CD4-positive, alpha-beta T cell treated with Interleukin-6 at 100 ng/mL for 8 hours (primary cell): ENCODE results near the gene CDHR3.
A peak's percentile ranks its signal among the peaks of the same experiment; 100 is the strongest.

Source experiments
- DNase-seq: peaks from one replicate; pipeline ENCODE4 v3.0.0-alpha.2; 2020; ENCODE audit warnings: mixed read lengths, low spot score

Gene CDHR3

GRCh38 chr7:106050746-106051117, 87.7 kb downstream of the CDHR3 start:
- DNase-seq, result no peak

DNA sequence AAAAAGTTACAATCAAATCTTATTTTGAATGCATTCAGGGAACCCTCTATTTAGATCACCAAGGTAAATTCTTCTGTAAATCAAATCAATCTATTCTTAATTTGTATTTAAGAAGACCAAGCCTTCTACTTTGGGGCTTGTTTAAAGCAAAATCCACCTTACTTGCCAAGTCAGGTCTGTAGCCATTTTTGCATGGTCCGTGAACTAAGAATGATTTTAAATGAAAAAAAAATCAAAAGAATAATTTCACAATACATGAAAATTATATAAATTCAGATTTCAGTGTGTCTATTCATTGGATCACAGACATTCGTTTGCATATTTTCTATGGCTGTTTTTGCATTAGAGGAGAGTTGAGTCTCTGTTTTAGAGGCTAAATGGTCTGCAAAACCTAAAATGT, 89.6 kb downstream of the CDHR3 start:
- no peak for DNase-seq

DNA sequence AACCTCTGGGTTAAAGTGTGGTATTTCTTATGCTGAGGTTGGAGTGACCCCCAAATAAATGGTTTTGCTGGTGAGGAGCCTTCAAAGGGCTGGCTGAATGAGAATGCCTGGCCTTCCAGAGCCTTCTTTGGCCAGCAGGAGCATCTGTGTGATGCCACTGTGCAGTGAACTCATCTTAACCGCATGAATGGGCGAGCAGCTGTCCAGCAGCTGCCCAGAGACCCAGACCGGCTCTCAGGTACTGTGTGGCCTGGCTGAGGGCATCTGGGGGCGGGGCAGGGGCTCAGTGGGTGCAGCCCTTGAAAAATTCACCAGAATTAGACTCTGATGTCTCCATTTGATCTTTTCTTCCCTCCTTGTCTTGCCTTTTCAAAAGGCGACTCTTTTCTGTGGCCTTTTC, 90.0 kb downstream of the CDHR3 start:
- DNase-seq, result no peak

DNA sequence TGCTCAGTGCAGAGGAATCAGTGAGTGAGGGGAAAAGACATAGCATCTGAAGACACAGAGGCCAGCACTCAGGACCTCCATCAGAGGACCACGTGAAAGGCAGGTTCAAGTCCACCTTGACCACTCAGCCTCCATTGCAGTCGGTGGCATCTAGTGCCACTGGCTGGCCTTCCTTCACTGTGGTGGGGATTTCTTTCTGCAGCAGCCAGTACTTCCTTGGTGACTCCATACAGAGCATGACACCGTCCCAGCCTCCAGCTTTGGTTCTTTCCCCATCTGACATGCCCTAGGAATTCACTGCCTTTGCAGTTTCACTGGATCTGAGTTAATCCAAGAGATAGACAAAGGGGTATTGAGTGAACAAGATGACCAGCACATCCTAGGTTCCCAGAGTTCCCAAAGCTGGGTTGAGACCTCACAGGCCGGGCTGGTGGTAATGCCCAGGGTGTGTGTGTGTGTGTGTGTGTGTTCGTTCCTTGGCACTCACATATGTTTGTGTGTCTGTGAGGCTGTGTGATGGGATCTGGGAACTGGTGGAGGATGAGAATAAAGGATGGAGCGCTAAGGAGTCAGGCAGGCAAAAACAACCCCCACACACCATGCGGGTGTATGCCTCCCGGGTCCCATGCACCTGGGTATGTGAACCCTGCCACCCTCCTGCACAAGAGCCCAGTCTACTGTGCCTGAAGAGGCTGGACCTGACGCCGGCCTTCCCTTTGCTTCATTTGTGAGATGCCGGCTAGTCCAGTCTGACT, 91.3 kb downstream of the CDHR3 start:
- no peak for DNase-seq

- DNase-seq, result no peak
Observed at GRCh38 chr7:106054971-106055532, 92.0 kb downstream of the CDHR3 start.

- DNase-seq, result peak; percentile 74
Observed at GRCh38 chr7:106056513-106057203, 93.6 kb downstream of the CDHR3 start.

- no peak for DNase-seq
Observed at GRCh38 chr7:106057204-106057961, 94.3 kb downstream of the CDHR3 start.

DNA sequence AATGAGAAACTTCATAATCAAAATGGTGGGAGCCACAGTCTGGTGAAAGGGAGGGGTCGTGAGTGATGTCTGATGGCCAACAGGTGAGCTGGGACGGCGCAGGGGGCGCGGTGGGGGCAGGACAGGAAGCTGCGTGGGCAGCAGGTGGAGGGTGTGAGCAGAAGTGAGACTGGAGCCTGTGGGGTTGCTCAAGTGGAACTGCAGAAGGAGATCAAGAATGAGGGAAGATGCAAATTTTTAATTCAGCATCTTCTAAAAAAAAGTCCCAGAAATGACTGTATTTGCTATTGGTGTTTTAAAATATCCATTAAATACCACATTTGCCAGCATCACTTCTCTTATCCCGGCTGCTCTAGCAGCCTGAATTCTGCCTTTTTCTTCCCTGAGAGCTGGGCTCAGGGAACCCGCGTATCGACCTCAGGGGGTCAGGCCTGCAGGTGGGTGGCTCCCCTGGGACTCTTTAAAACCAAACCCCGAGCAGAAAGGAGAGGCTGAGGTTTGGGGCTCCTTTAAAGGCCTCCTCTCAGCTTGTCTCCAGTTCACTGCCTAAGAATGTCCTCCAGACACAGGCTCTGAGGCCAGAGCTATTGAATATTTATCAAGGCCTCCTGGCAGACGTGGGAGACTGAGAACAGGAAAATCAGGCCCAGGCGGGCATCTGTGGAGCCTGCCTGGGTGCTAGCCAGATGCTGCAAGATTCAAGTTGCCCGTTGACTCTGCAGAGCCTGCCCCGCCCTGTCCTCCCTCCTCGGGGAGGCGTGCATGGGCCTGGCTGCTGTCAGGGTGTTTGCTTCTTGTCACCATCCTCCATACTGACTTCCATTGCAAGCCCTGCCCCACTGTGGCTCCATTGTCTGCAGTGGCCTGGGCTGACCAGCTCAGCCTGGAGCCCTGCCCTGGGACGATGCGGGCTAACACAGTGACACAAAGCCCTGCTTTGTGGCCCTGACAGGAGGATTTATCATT, 95.2 kb downstream of the CDHR3 start:
- no peak for DNase-seq

- DNase-seq, result no peak
Observed at GRCh38 chr7:106058928-106059324, 95.9 kb downstream of the CDHR3 start.

DNA sequence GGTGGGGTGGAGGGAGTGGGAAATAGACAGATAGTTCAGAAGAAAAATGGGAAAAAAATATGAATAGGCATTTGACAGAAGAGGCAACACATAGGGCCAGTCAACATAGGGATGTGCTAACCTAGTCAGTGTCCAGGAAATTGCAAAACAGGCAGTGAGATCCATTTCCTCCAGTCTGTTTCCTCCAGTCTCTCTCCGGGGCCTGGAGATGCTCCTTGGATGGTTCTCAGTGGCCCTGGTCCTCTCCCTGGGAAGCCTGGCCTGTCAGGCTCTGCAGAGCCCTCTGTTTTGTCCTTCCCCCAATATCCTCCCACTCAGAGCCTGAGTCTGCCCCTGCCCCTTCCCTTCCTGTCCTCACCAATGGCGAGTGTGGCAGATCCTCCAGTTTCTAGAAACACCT, 96.5 kb downstream of the CDHR3 start:
- DNase-seq, result no peak

GRCh38 chr7:106060394-106060920, 97.4 kb downstream of the CDHR3 start:
- DNase-seq, result no peak

DNA sequence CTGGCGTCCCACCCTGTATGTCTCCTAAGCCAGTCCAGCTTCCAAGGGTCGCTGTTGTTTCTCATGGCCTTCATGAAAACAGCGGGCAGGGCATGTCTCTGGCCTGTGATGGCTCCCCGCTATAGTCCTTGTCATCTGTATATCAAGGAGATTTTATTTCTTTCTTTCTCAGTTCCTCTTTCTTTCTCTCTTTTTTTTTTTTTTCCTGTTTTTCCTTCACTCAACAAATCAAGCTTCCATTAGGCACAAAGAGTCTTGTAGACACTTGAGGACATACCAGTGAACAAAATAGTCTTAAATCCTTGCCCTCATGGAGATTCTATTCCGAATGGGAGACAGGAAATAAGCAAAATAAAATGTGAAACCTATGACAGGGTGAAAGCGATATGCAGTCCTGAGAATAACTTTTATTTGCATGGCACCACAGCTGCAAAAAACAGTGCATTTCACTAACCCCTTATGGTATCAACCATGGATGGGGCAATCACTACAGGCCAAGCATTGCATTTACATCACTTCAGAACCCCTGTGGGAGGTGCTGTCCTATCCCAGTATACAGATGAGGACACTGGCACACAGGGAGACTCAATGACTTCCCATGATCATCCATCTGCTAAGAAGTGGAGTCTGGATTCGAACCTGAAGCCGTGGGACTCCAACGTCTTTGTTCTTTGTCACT, 98.4 kb downstream of the CDHR3 start:
- DNase-seq, result no peak

DNA sequence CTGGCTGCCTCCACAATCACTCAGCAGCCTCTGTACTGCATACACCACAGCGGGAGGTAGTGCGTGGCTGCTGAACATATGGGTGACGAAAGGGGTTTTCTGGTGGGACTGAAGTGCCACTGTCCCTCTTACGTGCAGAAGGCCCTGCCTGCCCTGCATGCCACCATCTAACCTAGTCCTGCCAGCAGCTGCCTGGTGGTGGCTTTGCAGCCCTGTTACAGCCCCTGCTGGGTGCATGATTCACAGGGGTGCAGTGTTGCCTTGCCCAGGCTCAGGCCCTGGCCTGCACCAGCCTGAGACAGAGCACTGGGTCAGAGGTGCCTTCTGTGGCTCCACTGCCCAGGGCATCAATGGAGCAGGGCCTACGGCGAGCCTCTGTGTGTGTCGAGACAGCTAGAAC, 98.9 kb downstream of the CDHR3 start:
- no peak for DNase-seq

- DNase-seq, result no peak
Observed at GRCh38 chr7:106062521-106062931, 99.5 kb downstream of the CDHR3 start.

- no peak for DNase-seq
Observed at GRCh38 chr7:106063024-106063423, 100.0 kb downstream of the CDHR3 start.

DNA sequence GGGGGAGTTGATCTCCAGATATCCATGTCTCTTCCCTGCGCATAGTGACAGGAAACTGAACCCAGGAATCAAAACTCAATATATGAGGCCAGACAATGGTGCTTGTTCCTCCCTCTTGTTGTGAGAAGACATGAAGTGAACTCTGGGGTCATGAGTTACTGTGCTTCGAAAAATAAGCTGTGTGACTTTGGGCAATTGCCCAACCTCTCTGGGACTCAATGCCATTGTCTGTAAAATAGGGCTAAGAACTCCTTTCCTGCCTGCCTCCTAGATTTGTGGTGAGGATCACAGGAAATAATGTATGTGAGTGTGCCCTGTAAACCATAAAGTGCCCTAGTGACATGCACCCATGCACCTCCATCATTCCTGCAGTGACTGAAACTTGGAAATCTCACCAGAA, 100.6 kb downstream of the CDHR3 start:
- no peak for DNase-seq

DNA sequence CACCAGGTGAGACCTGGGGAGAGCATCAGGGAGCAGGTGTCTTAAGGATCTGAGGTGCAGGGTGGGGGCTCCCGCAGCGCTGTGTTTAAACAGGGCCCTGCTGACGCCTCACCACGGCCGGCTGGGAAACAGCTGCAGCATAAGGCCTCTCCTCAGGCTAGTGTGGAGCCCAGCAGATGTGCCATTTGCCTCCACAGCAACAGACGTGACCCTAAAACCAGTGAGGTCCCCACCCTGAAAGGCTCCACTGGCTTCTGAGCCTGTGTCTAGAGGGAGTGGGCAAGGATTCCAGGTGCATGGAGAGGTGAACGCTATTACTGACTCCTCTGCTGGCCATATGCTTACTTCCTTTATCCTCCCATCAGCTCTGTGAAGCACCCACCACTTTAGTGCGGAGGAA, 101.3 kb downstream of the CDHR3 start:
- no peak for DNase-seq

DNA sequence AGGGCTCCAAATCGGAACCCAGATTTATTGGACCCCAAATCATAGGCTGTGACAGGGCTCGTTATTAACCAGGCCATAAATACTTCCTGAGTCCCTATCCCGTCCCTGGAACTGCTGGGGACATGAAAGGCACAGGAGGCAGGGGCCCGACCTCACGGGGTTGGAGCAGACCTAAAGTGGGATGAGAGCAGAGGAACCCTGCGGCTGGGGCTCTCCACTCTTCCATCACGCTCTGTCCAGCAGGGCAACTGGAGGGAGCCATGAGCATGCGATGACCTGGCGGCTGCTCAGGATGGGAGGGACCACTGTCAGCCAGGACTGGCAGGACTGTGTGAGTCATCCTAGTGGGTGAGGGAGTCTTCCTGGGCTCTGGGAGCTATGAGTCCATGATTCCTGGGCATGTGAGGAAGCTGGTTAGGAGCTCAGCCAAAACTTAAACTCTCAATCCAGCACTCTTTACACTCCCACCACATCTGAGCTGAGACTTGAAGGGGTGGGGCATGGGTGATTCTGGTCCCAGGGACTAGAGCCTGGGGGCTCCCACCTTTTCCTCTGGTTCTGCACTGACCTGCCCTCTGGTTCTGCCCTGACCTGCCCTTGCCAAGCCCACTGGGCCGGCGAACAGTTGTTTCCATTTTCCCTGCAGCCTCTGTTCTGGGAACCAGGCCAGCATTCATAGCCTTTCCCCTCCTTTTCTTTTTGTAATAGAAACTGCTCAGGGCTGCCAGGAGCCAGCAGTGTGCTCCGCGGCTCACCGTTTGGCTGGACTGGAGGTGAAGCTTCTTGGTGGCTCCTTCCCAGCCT, 101.9 kb downstream of the CDHR3 start:
- no peak for DNase-seq

DNA sequence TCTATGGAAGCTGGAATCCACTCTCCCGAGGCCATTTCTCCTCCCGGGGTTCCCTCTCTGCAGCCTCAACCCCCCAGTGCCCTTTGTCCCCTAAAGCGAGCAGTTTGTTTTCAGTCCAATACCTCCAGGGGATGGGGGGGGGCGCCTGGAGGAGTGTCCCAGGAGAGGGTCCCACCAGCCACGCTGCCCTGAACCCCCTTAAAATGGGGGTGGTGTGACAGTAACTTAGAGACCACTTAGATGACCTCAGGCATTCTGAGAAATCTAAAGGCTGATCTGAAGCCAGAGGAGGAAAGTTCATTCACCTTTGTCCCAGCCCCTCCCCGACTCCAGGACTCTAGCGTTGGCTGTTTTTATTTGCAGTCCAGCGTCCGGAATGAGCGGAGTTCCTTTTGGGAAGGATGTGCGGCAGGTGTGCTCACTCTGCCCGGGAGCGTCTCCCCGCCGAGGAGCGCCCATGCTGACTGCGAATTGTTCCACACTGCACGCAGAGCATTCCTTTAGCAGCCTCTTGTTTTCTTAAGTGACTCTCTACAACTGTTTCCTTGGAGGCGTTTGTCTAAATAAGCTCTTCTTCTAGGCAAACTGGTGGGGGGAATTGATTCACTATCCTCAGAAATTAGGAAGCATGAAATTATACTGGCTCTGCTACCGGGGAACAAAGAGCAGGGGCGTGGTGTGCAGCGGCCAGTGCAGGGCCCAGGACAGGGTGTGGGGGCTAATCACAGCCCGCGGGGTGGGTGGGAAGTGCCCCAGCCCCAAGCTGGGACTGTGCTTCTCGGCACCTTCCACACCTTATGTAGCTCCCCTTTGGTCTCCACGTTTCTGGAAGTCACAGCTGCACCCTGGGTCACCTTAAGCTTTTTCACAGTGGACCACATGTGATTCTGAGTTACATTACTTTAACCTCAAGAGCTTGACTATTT, 102.8 kb downstream of the CDHR3 start:
- DNase-seq, result no peak
